Amniotic stem cell (primary cell): ENCODE measurements around the gene GBE1.

ENCODE experiments used
- DNase-seq: peaks from one replicate; lab custom pipeline; 2025; lab: John Stamatoyannopoulos, UW

The GBE1 gene

DNA sequence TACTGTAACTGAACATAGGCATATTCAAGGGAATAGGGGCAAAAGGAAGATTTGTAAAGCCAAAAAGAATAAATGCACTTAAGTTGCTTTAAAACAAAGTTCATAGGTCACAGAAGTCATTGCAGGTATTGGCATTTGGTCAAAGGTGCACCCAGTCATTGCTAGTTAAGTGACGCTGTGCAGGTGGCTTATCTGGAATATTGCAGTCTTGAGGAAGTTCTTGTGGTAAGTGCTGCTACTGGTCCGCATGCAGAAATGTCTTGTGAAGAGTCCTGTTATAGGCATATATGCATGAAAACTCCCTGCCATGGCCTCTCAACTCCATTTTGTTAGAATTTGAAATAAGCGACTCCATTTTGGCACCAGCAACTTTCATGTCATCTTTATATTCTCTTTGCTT lies 293.1 kb downstream of the GBE1 start:
- no peak for DNase-seq

- DNase-seq: no peak
These were observed 295.3 kb downstream of the GBE1 start for GRCh38 chr3:81466201-81466560.

- no peak for DNase-seq
These were observed 295.8 kb downstream of the GBE1 start for GRCh38 chr3:81465510-81466200.

DNA sequence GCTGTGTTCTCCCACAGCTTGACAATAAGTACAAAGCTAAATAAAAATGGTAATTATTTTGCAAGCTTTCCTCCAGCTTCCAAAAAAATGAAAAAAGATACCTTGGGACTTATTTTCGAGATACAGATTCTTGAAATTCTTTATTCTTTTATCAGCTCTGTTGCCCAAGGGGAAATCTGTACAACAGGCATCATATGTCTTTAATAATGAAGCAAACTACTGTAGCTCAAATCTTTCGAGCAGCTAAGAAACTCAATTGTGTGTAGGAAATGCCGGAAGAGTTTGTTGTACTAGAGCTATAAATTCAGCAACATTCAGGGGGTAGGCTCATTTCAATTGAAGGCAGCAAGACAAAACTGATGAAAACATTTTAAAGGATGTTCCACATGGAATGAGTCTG lies 297.7 kb downstream of the GBE1 start:
- DNase-seq: no peak

DNA sequence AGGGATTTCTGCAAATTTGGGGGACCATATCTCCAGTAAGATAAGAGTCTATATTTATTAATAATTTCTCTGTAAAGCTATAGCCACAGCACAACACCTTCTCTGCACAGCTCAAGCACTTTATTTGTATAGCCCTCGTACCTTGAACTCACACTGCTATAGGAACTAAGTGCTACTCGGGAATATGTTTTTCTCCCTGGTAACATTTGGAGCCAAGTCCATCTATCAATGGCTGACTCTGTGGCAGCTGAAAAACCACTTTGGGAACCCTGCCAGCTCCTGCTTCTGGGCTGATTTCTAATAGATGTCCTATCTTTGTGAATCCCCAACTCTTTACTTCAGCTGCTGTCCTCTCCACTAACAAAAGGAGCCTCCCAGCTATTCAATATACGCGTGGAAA lies 298.5 kb downstream of the GBE1 start:
- no peak for DNase-seq

GRCh38 chr3:81459733-81460132 lies 301.7 kb downstream of the GBE1 start:
- DNase-seq: no peak

DNA sequence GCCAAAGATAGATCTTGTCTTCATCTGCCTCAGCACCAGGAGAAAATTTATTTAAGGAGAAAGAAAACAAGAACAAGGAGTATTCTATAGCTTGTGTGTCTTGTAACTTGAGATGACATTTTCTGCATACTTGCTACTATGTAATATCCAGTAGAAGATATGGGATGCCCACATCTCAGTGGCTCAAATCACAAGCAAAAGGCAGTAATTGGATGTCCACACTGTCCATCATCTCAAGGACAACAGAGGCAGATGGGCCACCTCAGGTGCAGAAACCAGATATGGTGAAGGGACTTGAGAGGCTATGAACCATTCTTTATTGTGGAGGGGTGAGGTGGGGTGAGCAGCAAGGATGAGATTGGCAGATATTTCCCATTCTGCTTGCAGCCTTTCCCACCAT lies 309.0 kb downstream of the GBE1 start:
- no peak for DNase-seq

DNA sequence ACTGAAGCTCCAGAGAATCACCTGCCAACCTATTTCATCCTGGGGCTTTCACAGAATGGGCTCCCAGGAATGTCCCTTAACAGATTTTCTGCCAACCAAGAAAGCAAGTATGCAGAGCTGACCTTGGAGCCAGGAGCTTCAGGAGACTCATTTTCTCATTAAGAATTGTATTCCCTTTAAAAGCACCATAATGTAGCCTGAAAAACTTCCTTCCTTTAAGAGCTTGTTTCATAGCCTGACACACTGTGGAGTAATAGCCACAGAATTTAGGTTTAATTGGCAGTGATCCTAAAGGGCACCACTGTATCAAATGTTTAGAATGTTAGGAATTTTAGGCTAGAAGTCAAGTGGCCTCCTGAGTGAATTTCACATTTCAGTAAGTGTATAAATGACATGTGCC lies 309.8 kb downstream of the GBE1 start:
- DNase-seq: no peak

GRCh38 chr3:81451140-81451539 lies 310.3 kb downstream of the GBE1 start:
- no peak for DNase-seq

GRCh38 chr3:81446806-81447205 lies 314.6 kb downstream of the GBE1 start:
- DNase-seq: no peak

DNA sequence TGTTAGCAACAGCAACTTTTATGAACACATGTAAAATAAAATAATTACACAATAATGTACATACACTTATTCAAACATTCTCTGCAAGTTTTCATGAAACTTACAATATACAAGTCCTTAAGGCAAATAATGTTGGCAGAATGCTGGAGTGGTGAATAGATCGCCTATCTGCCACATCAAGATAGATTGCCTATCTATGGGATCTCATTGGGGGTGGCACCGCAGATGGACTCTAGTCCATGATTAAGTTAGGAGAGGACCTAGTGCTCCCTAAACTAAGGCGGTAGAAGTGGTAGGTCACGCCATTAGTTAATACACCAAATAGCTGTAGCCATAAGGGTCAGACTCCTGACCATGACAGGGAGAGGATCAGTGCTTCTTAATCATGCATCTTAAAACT lies 315.7 kb downstream of the GBE1 start:
- DNase-seq: no peak

- no peak for DNase-seq
These were observed 316.5 kb downstream of the GBE1 start for GRCh38 chr3:81444817-81445460.

GRCh38 chr3:81443958-81444357 lies 317.5 kb downstream of the GBE1 start:
- no peak for DNase-seq

- no peak for DNase-seq
These were observed 318.0 kb downstream of the GBE1 start for GRCh38 chr3:81443457-81443782.

GRCh38 chr3:81442758-81443456 lies 318.5 kb downstream of the GBE1 start:
- no peak for DNase-seq

DNA sequence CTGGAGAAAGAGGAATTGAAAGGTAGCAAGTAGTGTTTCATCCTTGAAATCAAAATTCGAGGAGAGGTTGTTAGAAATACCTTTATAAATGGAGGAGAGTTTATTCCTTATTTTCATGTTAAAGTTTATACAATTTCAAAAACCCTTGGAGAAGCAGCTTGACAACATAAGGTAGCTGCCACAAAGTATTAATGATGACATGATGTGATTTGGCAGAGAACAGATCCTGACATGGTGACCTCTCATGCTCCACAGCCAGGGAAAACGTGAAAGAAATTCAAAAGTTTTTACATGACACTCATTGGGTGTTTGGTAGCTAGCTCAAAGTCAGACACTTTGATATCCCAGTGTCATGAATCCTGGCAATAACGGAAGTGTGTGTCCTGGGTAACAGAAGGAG lies 320.8 kb downstream of the GBE1 start:
- no peak for DNase-seq
